ENCODE measurements around the gene ANKRD13D. TPM values are rescaled to one million over a fixed set of nuclear protein-coding genes. Genes with fewer than 3 reads are reported as not detected.
A peak's percentile ranks its signal among the peaks of the same experiment; 100 is the strongest.

The ANKRD13D gene
- total RNA-seq, 4 donors from 2014 or later = 7.4 to 63.7 (median 22.5) TPM

GRCh38 chr11:67272327-67273259 lies 16.5 kb upstream of the ANKRD13D start:
- H3K36me3 ChIP-seq = no peaks in the 10 kb centered on the region
- TF ChIP-seq POLR2A (IDR thresholded peaks at IDR 0.05) (no peak), CTCF (IDR thresholded peaks at IDR 0.05) (no peak)
- H3K9me3 ChIP-seq = no peaks in the 10 kb centered on the region
- H3K4me1 ChIP-seq = peaks cover 19 to 50% of the 10 kb centered on the region in 2 donors
- peak overlapping the region; percentile 28 to 88 for H3K27ac ChIP-seq
- no peaks in the 10 kb centered on the region for H3K27me3 ChIP-seq
- intact Hi-C loops (cut with DNase I; ENCODE audit: low total_unique reads) = no loop called here
- no peak overlapping the region for H3K4me3 ChIP-seq
- peak; percentile 16 to 25 for DNase-seq

- intact Hi-C loops (cut with DNase I; ENCODE audit: low total_unique reads) = no loop called here
Observed at GRCh38 chr11:67273260-67273990, 15.7 kb upstream of the ANKRD13D start.

GRCh38 chr11:67274768-67275605 lies 14.1 kb upstream of the ANKRD13D start:
- intact Hi-C loops (cut with DNase I; ENCODE audit: low total_unique reads) = no loop called here
- H3K4me3 ChIP-seq = no peak overlapping the region
- DNase-seq = peak; percentile 41 to 52

More at GRCh38 chr11:67273260-67273990, 15.7 kb upstream of the ANKRD13D start:
- peak; percentile 14 to 16 for DNase-seq
- peak overlapping the region; percentile 28 to 88 for H3K27ac ChIP-seq
- H3K4me1 ChIP-seq = peaks cover 11 to 47% of the 10 kb centered on the region in 2 donors
- H3K9me3 ChIP-seq = no peaks in the 10 kb centered on the region
- H3K36me3 ChIP-seq = no peaks in the 10 kb centered on the region
- TF ChIP-seq CTCF (IDR thresholded peaks at IDR 0.05) (no peak), POLR2A (IDR thresholded peaks at IDR 0.05) (no peak)
- H3K4me3 ChIP-seq = no peak overlapping the region
- no peaks in the 10 kb centered on the region for H3K27me3 ChIP-seq

More at GRCh38 chr11:67274768-67275605, 14.1 kb upstream of the ANKRD13D start:
- no peaks in the 10 kb centered on the region for H3K36me3 ChIP-seq
- peaks cover 4 to 35% of the 10 kb centered on the region in 2 donors for H3K4me1 ChIP-seq
- TF ChIP-seq POLR2A (IDR thresholded peaks at IDR 0.05) (no peak), CTCF (IDR thresholded peaks at IDR 0.05) (no peak)
- no peaks in the 10 kb centered on the region for H3K9me3 ChIP-seq
- H3K27me3 ChIP-seq = no peaks in the 10 kb centered on the region
- peak overlapping the region; percentile 85 to 88 for H3K27ac ChIP-seq
